ENCODE data around the gene TMEM63A.

GRCh38 chr1:225835856-225836255 is 46.3 kb downstream of the TMEM63A start:
- TF ChIP-seq EZH2 (IDR thresholded peaks at IDR 0.05; ENCODE audit: borderline replicate concordance, low read depth, low read length, severe bottlenecking) (no peak), CTCF (IDR thresholded peaks at IDR 0.05; ENCODE audit: borderline replicate concordance, extremely low read depth, low read length, poor library complexity, severe bottlenecking) (no peak)

Data from DND-41 (cell line).